GM04504 (cell line): ENCODE measurements around the gene RNU5B-1.

Experiments
- DNase-seq: peaks from one replicate; pipeline ENCODE4 v3.0.0-alpha.2; 2012; ENCODE audit warnings: low read depth

The RNU5B-1 gene

DNA sequence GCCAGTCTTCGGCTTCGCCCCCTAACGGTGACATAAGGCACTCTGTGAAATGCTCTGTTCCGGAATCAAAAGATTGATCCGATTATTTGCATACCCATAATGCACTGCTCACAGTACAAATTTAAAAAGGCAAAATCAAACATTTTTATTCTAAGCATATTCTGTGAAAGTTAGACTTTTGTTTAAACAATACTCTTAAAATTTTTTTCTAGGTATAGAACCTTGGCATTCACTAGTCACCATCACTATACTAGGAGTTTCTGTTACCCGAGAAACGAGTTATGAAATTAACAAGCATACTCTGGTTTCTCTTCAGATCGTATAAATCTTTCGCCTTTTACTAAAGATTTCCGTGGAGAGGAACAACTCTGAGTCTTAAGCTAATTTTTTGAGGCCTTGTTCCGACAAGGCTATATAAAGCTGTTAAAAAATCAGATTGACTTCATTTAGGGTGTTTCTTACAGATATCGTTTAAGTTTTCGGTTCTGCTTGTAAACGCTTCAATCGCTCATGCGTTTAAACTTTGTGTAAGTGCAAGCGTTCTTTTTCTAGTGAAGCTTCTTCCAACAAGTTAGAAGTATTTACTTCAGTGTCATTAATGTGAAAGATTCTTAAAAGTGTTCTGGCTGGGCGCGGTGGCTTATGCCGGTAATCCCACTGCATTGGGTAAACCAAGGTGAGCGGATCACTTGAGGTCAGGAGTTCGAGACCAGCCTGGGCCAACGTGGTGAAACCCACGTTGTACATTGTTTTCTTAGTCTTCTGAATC is at the start of gene RNU5B-1:
Gene RNU5B-1, plus strand, starts transcription at position 297 of the 769 bp plus-strand sequence.
- peak; percentile 88 for DNase-seq

DNA sequence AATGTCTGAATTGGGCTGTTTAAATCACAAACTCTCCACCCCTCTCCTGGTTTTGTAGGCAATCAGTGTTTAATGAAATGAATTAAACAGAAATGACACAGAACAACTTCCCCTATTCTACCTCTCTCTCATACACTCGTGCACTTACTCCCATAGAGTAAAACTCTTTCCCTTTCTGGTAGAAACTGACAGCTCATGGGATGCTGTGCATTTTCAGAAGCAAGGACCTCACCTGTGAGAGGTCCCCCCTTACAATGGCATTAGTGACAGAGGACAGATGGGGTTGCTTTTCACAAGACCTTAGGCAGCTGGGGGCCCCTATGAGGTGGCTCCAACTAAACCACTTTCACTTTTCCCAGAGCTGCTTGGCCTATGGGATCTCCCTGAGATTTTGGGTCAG is 49.7 kb upstream of the RNU5B-1 start:
- DNase-seq, result no peak

DNA sequence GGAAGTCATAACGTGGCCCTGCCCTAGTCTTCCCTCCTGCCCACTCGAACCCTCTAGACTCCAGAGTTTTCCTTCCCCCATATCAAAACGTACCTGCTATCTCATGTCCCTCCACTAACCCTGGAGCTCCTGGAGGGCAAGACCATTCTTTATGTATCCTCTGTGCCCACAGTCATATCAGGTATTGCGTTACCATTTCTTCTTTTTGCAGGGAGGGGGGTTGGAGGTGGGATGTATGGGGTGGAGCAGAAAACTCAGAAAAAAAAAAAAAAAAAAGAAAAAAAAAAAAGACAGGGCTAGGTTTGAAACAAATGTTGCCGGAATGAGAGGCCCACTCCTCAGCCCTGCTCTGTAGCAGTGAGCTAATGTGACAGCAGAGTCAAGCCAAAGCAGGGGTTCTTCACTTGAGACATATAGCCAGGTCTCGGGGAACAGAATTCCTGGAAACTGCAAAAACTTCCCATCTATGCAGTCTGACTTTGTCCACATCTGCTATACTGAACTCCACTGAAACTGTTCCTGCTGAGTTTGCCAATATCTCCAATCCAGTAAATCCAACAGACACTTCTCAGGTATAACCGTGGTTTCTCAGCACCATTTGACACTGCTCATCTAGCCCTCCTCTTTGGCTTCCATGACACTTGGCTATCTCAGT is 48.9 kb upstream of the RNU5B-1 start:
- DNase-seq, result no peak

- peak; percentile 94 for DNase-seq
Measured at GRCh38 chr15:65258375-65259262, 45.9 kb upstream of the RNU5B-1 start.

DNA sequence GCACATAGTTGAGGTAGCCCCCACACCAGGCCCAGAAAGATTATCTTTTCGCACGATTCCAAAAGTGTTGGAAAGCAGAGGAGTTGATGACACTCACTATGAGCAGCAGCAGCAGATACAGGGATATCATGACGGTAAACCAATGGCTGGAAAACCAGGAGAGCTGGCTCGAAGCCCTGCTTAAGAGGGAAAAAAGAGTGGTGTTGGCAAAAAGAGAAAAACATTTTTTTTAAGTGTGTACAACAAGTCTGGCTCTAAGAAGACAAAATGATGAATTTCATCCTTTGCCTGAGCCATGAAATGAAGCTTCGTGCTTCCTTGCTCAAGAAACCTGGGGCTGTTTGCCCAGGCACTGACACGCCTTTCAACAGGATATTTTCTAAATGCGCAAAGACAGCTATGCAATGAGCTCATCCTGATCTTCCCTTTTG is 45.1 kb upstream of the RNU5B-1 start:
- peak; percentile 80 for DNase-seq

- no peak for DNase-seq
Measured at GRCh38 chr15:65260968-65261367, 43.5 kb upstream of the RNU5B-1 start.

GRCh38 chr15:65263313-65263712 is 41.2 kb upstream of the RNU5B-1 start:
- DNase-seq, result no peak

GRCh38 chr15:65264863-65265430 is 39.5 kb upstream of the RNU5B-1 start:
- no peak for DNase-seq

GRCh38 chr15:65266469-65266868 is 38.0 kb upstream of the RNU5B-1 start:
- DNase-seq, result no peak

DNA sequence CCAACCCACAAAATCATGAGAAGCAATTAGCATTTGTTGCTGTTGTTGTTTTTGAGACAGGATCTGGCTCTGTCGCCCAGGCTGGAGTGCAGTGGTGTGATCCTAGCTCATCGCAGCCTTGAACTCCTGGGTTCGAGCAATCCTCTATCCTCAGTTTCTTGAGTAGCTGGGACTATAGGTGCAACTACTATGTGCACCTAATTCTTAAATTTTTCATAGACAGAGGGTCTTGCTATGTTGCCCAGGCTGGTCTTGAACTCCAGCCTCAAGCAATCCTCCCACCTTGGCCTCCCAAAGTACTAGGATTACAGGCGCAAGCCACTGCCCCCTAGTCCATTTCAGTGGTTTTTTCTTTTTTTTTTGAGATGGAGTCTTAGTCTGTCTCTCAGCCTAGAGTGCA is 36.1 kb upstream of the RNU5B-1 start:
- DNase-seq, result no peak

DNA sequence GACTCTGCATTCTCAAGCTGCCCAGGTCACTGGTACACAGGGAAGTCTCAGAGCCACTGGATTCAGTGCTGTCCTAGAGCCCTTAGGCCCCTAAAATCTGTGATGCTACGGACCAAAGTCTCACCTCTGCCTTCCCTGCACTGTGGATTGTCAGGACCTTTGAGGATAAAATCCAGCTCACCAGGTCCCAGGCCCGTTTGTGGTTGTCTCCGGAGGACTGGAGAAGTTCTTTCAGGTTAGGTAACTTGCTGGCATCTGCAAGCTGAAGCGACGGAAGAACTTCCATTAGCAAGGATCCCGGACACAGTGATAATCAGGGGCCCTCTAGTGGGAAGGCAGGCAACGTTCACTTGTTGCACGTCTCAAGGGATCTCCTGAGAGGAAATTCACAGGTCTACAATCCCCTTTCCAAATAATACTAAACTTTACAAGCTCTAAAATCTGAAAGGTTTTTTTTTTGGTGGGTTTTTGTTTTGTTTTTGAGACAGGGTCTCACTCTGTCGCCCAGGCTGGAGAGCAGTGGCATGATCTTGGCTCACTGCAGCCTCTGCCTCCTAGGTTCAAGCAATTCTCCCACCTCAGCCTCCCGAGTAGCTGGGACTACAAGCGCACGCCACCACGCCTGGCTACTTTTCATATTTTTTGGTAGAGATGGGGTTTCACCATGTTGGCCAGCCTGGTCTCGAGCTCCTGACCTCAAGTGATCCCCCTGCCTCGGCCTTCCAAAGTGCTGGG is 33.5 kb upstream of the RNU5B-1 start:
- peak; percentile 68 for DNase-seq

GRCh38 chr15:65275104-65275727 is 29.3 kb upstream of the RNU5B-1 start:
- DNase-seq, result no peak

- no peak for DNase-seq
Measured at GRCh38 chr15:65275728-65276126, 28.8 kb upstream of the RNU5B-1 start.

DNA sequence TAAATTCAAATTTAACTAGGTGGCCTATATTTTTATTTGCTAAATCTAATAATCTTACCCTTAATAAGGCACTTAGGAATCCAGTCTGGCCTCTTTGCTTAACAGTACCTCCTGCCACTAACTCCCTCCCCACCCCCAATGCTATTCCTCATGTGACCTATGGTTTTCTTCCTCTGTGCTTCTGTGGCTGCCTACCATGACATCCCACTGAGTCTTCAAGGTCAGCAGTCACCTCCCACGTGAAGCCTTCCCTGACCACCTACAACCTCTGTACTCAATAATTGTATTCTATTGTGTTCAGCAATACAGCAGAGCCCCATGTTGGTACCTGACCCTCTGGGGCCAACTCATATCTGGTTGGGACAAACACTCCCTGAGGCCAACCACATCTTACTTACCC is 27.5 kb upstream of the RNU5B-1 start:
- DNase-seq, result no peak

DNA sequence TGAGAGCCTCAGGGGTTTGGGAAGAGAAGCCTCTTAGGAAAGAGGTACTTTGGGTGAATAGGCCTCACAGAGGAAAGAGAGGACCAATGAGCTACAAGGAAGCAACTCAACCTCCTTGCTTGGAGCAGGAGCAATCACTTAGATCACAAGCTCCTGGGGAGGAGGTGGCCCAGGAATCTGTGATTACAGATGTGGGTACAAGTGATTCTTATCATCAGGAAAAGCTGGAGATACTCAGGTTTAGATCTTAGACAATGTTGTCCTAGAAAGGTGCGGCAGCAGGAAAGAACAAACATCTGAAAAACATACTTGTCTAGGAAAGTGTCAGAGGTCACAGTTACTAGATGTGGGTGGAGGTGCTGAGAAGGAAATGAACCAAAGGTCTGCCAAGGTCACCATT is 26.0 kb upstream of the RNU5B-1 start:
- no peak for DNase-seq

- no peak for DNase-seq
Measured at GRCh38 chr15:65285291-65286068, 19.0 kb upstream of the RNU5B-1 start.

DNA sequence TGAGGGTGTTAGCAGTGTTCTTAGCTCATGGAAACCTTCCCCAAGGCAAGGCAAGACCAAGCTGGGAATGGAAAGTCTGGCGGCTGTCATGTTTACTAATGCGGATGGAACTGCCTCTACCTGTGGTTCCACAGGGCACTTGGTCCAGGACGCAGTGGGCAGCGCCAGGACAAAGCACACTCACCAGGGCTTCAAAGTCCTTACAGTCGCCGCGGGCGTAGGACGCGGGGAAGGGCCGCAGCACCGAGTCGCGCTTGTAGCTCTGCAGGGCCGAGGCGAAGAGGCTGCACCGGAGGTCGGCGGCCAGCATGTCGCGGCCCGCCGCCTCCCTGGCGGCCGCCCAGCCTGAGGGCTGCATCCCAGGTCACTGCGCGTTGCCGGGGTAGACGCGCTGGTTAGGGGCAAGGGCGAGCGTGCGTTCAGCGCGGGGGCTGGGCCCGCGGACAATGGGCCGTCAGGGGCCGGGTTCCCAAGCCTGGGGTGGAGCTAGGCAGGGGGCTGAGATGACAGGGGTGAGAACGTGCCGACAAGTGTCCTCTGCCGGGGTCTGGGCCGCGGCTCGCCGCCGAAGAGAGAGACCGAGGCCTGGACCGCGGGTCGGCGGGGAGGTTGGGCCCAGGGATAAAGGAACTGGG is 18.3 kb upstream of the RNU5B-1 start:
- no peak for DNase-seq

DNA sequence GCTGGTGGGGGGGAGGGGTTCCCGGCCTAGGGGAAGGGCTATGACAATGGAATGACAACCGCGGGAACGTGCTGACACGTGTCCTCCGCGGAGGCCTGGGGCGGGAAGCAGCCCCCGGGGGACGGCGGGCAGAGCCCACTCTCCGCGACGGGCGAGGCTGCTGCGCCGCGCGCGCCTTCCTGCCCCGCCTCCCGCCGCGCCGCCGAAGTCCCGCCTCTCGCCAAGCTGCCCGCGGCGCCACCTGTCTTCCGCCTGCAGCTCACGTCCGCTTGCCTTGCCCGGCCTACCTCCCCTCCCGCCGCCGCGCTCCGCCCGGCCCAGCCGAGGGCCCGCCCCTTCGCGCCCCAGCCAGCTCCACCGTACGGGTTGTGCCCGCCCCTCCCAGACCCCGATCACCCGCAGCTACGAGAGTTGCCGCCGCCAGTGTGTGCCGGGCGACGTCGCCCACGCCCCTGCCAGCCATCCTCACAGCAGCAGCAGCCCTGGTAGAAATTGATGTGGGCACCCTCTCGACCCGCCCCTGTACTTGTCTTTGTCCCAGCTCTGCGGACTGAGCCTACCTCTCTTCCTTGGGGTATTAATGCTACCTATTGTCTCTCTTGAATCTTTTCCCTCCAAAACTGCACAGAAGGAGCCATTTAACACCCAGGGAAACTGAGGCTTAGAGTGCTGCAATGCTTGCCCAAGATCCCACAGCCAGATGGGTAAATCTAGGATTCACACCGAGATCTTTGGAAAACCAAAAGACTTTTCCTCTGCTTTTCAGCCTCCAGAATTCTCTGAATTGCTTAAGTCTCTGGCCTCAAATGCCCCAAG is 17.6 kb upstream of the RNU5B-1 start, which contains the start of gene PARP16:
Gene PARP16, minus strand, starts transcription at position 180 of the 816 bp plus-strand sequence. CDS start 457 bp downstream, outside the sequence.
- DNase-seq, result peak; percentile 46

DNA sequence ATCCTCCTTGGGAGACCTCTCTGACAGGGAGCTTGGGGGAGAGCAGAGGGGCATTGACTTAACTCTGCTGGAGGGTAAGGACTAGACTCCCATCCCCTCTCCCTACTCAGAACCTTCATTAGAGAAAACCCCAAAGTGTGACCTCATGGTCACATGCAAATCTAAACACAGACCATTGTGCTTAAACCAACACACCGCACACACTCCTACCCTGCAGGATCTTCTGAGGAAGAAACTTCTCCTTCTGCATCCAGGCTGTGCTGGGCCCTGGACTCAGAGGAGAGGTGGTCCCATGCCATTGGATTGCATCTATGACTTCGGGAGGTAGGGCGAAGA is 17.0 kb upstream of the RNU5B-1 start:
- no peak for DNase-seq
